Kidney epithelial cell (primary cell): ENCODE data around the gene VIPR2. TPM values are rescaled to one million over a fixed set of nuclear protein-coding genes. Genes with fewer than 3 reads are reported as not detected.

Experiments
- DNase-seq: peaks from one replicate; pipeline ENCODE4 v3.0.0-alpha.2; 2010; ENCODE audit warnings: low read depth
- H3K27me3 ChIP-seq: 2 replicates; pipeline ENCODE4 v1.6.0; 2011; ENCODE audit warnings: low read length; ENCODE audit not compliant: control insufficient read depth, insufficient read depth
- H3K36me3 ChIP-seq: 2 replicates; pipeline ENCODE4 v1.5.1; 2011; ENCODE audit warnings: low read length; ENCODE audit not compliant: control insufficient read depth, insufficient read depth
- H3K4me3 ChIP-seq: 2 replicates; pipeline ENCODE4 v1.5.1; 2011; ENCODE audit warnings: low read depth, mild to moderate bottlenecking, control low read depth, low read length
- total RNA-seq: library from RNA; depleted of rRNA; stranded (reverse); fragments of >200 nt; gene quantifications from 2 replicates; pipeline ENCODE4 v1.2.3, GENCODE V29; 2015
- TF ChIP-seq, protein P1 (sequence below): IDR thresholded peaks from 2 replicates; pipeline ENCODE4 v1.5.1; 2011; ENCODE audit warnings: mild to moderate bottlenecking, moderate library complexity, low read length, control low read depth, inconsistent platforms; ENCODE audit not compliant: insufficient read depth, poor library complexity, severe bottlenecking

VIPR2 gene
- total RNA-seq, 1 donor from 2014 or later = not detected

DNA sequence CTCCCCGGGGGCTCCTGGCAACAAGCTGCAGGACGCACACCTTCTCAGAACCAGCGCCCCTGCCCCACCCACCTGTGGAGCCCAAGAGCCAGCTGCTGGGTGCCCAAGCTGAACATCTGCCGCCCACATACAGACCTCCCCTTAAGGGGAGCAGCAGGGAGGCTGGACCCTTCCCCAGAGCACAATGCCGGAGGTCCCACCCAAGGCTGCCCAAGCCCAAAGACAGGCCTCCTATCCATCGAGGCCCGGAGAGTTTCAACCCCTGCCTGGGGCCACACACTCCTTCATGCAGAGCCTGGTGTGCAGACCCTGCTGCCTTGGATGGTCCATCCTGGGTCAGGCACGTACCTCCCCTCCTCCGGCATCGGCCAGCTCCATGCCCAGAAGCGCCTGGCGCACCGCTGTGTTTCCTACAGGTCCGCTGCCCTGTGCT, 48.7 kb downstream of the VIPR2 start:
- TF ChIP-seq, protein P1, sequence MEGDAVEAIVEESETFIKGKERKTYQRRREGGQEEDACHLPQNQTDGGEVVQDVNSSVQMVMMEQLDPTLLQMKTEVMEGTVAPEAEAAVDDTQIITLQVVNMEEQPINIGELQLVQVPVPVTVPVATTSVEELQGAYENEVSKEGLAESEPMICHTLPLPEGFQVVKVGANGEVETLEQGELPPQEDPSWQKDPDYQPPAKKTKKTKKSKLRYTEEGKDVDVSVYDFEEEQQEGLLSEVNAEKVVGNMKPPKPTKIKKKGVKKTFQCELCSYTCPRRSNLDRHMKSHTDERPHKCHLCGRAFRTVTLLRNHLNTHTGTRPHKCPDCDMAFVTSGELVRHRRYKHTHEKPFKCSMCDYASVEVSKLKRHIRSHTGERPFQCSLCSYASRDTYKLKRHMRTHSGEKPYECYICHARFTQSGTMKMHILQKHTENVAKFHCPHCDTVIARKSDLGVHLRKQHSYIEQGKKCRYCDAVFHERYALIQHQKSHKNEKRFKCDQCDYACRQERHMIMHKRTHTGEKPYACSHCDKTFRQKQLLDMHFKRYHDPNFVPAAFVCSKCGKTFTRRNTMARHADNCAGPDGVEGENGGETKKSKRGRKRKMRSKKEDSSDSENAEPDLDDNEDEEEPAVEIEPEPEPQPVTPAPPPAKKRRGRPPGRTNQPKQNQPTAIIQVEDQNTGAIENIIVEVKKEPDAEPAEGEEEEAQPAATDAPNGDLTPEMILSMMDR = no peak
- DNase-seq = no peak
- H3K36me3 ChIP-seq = no peaks in the 10 kb centered on the region

DNA sequence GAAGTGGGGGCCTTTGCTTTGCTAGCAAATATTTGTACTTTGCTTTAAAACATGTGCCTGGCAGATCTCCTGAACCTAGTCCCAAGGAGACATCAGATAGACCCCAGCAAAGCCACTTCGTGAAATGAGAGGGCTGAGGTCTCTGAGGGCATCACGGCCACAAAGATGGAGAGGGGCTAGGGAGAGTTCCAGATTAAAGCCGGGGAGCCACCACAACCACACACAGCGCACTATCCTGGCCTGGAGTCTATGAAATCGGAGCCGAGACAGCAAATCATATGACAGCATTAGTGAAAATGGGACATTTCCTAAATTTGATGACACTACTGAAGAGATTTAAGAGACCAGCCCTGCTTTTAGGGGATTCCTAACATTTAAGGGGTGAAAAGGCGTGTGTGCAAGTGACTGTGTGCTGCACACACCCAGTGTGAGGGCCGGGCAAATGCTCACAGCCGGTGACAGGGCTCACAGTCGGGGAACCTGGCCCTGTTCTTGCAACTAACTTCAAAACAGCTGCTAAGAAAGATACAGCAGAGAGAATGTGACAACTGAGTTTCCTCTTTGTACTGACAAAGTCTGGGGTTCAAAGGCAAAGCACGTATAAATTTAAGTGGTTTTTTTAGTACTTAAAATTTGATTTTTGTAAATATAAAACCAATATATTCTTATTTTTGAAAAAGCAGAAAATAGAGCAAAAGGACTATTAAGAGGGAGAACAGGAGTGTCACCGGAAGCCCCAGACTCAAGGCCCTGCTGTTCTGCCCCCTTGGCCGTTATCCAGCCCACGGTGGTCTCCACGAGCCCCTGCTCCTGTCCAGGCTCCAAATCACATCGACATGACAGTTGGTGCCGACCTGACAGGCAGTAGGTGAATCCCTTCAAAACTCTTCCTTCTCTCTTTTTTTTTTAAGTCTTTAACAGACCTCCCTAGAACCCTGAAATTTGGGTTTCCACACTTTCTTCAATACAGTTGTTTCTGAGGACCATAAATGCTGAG, 49.5 kb downstream of the VIPR2 start:
- TF ChIP-seq, protein P1 = no peak
- no peak for DNase-seq
- Histone ChIP-seq H3K4me3 (no peak overlapping the region), H3K36me3 (no peaks in the 10 kb centered on the region), H3K27me3 (no peaks in the 10 kb centered on the region)

More for the DNA sequence above, 48.7 kb downstream of the VIPR2 start:
- Histone ChIP-seq H3K27me3 (no peaks in the 10 kb centered on the region), H3K4me3 (no peak overlapping the region)

DNA sequence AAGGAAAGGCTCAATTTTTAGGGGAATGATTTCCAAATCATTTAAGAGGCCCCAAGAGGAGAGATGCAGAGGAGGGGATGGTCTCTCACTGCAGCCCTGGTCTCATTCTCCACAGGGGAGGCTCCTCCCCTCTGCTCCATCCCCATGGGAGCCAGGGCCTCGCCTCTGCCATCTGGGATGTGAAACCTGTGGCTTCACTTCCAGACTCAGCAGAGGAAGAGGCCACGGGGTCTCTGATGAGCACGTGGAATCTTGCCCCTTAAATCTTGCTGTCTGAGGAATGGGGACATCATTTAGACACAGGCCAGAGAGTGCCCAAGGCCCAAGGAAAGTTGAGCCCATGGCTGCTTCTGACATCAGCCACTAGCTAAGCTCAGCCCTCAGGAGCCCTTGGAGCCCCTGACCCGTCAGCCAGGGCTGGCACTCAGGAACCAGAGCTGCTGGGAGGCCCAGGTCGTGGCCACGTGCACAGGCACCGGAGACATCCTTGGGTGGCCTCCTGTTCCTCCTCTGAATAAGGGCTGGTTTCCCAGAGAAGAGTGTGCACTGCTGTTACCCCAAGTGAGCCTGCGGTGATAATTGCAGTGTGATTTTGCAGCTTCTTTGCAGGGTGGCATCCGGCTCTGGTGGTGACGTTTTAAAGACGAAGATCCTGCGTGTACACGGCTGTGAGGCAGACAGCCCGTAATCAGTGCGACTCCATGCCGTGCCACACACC, 50.5 kb downstream of the VIPR2 start:
- no peak overlapping the region for H3K4me3 ChIP-seq
- TF ChIP-seq, protein P1 = no peak
- no peak for DNase-seq
- no peaks in the 10 kb centered on the region for H3K27me3 ChIP-seq
- no peaks in the 10 kb centered on the region for H3K36me3 ChIP-seq

DNA sequence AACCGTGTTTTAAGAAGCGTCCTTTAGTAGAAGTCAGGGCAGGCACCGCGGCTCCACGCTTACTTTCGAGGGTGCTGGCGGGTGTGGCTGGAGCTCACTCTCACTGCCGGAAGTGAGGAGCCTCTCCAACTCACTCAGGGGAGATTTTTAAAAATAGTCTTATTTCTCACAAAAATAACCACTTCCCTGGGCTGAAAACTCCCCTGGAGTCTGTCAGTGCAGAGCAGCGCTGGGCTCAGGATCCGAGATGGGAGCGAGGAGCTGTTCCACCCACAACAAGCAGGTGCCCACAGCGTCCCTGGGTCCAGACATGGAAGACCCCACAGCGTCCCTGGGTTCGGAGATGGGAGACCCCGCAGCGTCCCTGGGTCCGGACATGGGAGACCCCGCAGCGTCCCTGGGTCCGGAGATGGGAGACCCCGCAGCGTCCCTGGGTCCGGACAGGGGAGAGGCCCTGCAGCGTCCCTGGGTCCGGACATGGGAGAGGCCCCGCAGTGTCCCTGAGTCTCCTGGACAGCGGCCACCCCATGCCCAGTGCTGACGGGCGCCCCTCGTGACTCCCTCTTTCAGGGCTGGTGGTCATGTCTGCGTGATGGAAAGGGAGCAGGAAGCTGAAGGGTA, 51.2 kb downstream of the VIPR2 start:
- H3K27me3 ChIP-seq = no peaks in the 10 kb centered on the region
- TF ChIP-seq, protein P1 = no peak
- DNase-seq = no peak
- H3K4me3 ChIP-seq = no peak overlapping the region
- H3K36me3 ChIP-seq = no peaks in the 10 kb centered on the region

DNA sequence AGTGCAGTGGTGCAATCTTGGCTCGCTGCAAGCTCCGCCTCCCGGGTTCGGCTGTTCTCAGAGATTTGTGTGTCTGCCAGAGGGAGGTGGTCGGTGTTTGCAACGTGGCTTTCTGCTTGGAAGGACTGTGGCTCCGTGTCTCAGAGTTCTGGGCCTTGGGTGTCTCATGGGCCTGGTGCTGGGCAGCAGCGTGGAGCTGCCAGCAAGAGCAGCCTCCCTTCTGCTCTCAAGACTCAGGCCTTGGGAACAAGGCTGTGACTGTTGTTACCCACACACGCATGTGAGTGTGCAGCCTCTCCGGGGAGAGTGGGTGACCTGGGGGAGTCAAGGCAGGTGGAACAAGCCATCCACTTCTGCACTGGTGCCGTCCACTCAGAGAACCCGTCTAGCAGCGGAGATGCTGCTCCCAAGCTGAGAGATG, 52.0 kb downstream of the VIPR2 start:
- TF ChIP-seq, protein P1 = no peak
- Histone ChIP-seq H3K4me3 (no peak overlapping the region), H3K27me3 (no peaks in the 10 kb centered on the region), H3K36me3 (no peaks in the 10 kb centered on the region)
- no peak for DNase-seq
